ENCODE results near the gene NLK. TPM values are rescaled to one million over a fixed set of nuclear protein-coding genes. Genes with fewer than 3 reads are reported as not detected.
"Not testable (repeated sequence)": the region's sequence is repeated elsewhere in the genome, so short reads cannot be mapped to it uniquely, and the experiment has no call there.

The NLK gene
- total and polyA plus RNA-seq, 2 of the 4 experiments (the other 2 are of a cell fraction): 15.3 to 23.3 TPM

GRCh38 chr17:28233872-28234856 is 191.7 kb downstream of the NLK start:
- H4K20me1 ChIP-seq (ENCODE audit: insufficient read depth, low read length); H2BK5ac ChIP-seq (ENCODE audit: low read depth, low read length, poor library complexity, severe bottlenecking); H4K91ac ChIP-seq (ENCODE audit: insufficient read depth, low read depth, low read length); H3K56ac ChIP-seq (ENCODE audit: extremely low read depth, insufficient read depth, low read length); H4K8ac ChIP-seq (ENCODE audit: low read depth in 2 of 2, low read length in 2 of 2); H3K79me1 ChIP-seq (ENCODE audit: low read depth in 1 of 2, low read length in 2 of 2); POLR2A ChIA-PET (ENCODE audit: unreplicated experiment); H3K36me3 ChIP-seq (ENCODE audit: control insufficient read depth, insufficient read depth, low read length); H2AK9ac ChIP-seq (replicated peaks; ENCODE audit: low read depth, low read length, poor library complexity); H2BK120ac ChIP-seq (ENCODE audit: low read depth, low read length); H2BK15ac ChIP-seq (ENCODE audit: low read depth, low read length); H2AK5ac ChIP-seq (ENCODE audit: low read depth, low read length); H3K4me2 ChIP-seq (ENCODE audit: low read depth, low read length); H3K27ac ChIP-seq (ENCODE audit: insufficient read depth, low read length); DNase-seq; BruUV-seq (replicated peaks); H3K4ac ChIP-seq (ENCODE audit: low read depth, low read length); H3K23ac ChIP-seq (ENCODE audit: low read depth, low read length); H3K14ac ChIP-seq (replicated peaks; ENCODE audit: low read depth, low read length); H3K9ac ChIP-seq (ENCODE audit: low read depth, low read length); ATAC-seq (ENCODE audit: low read depth); dilution Hi-C loops (cut with HindIII; ENCODE audit: low sequenced_read_pairs, unreplicated experiment); H3K9me1 ChIP-seq (ENCODE audit: insufficient read depth, low read length); H3K18ac ChIP-seq (ENCODE audit: low read depth, low read length); H2BK20ac ChIP-seq (ENCODE audit: low read depth, low read length); H3K4me3 ChIP-seq (ENCODE audit: insufficient read depth, low read depth, low read length); H4K5ac ChIP-seq (ENCODE audit: low read depth, low read length); H3K4me1 ChIP-seq (ENCODE audit: control insufficient read depth, insufficient read depth, low read length); H3K9me3 ChIP-seq (ENCODE audit: control insufficient read depth, insufficient read depth, low read length); H2AFZ ChIP-seq (replicated peaks; ENCODE audit: low read length, poor library complexity); in situ Hi-C loops (cut with MboI; ENCODE audit: low sequenced_read_pairs): not testable (repeated sequence)
- WGBS, 2 experiments (ENCODE audit: extremely low coverage in 2 of 2, insufficient read length in 1 of 2): 76% methylated on average over 5 of the region's 22 CpGs; no CpG with 5 or more reads in 1 of the 2 experiments
- CTCF ChIA-PET: interaction anchor here (0.6 to 1.1 kb wide), 4 partner anchors 12 to 102 kb away, joined by 3 to 4 read pairs (median 4); partner anchors contain the start of gene TNFAIP1
- H3K27me3 ChIP-seq (ENCODE audit: control insufficient read depth, insufficient read depth, low read length): peaks cover 30% of the 10 kb centered on the region
- intact Hi-C loops (cut with micrococcal nuclease): loop anchor here (5.0 kb wide), 1 partner anchor 103 kb away; the partner anchor contains the start of genes IFT20 and TNFAIP1

- intact Hi-C loops (cut with micrococcal nuclease); H3K27ac ChIP-seq (ENCODE audit: insufficient read depth, low read length); H3K79me1 ChIP-seq (ENCODE audit: low read depth in 1 of 2, low read length in 2 of 2); H3K9ac ChIP-seq (ENCODE audit: low read depth, low read length); H2BK15ac ChIP-seq (ENCODE audit: low read depth, low read length); H2BK120ac ChIP-seq (ENCODE audit: low read depth, low read length); H3K9me3 ChIP-seq (ENCODE audit: control insufficient read depth, insufficient read depth, low read length); H3K56ac ChIP-seq (ENCODE audit: extremely low read depth, insufficient read depth, low read length); H2AK9ac ChIP-seq (replicated peaks; ENCODE audit: low read depth, low read length, poor library complexity); H3K4me1 ChIP-seq (ENCODE audit: control insufficient read depth, insufficient read depth, low read length); H3K23ac ChIP-seq (ENCODE audit: low read depth, low read length); H4K91ac ChIP-seq (ENCODE audit: insufficient read depth, low read depth, low read length); H3K18ac ChIP-seq (ENCODE audit: low read depth, low read length); H4K20me1 ChIP-seq (ENCODE audit: insufficient read depth, low read length); H3K9me1 ChIP-seq (ENCODE audit: insufficient read depth, low read length); H4K8ac ChIP-seq (ENCODE audit: low read depth in 2 of 2, low read length in 2 of 2); H2AK5ac ChIP-seq (ENCODE audit: low read depth, low read length); ATAC-seq (ENCODE audit: low read depth); H2AFZ ChIP-seq (replicated peaks; ENCODE audit: low read length, poor library complexity); H3K4me2 ChIP-seq (ENCODE audit: low read depth, low read length); H3K36me3 ChIP-seq (ENCODE audit: control insufficient read depth, insufficient read depth, low read length); dilution Hi-C loops (cut with HindIII; ENCODE audit: low sequenced_read_pairs, unreplicated experiment); POLR2A ChIA-PET (ENCODE audit: unreplicated experiment); BruUV-seq (replicated peaks); H4K5ac ChIP-seq (ENCODE audit: low read depth, low read length); H3K4me3 ChIP-seq (ENCODE audit: insufficient read depth, low read depth, low read length); DNase-seq; in situ Hi-C loops (cut with MboI; ENCODE audit: low sequenced_read_pairs); H3K4ac ChIP-seq (ENCODE audit: low read depth, low read length); H3K14ac ChIP-seq (replicated peaks; ENCODE audit: low read depth, low read length); H2BK20ac ChIP-seq (ENCODE audit: low read depth, low read length); H2BK5ac ChIP-seq (ENCODE audit: low read depth, low read length, poor library complexity, severe bottlenecking): not testable (repeated sequence)
- H3K27me3 ChIP-seq (ENCODE audit: control insufficient read depth, insufficient read depth, low read length): peaks cover 23% of the 10 kb centered on the region
- WGBS, 2 experiments (ENCODE audit: extremely low coverage in 2 of 2, insufficient read length in 1 of 2): 68% methylated on average over 5 of the region's 12 CpGs; no CpG with 5 or more reads in 1 of the 2 experiments
- CTCF ChIA-PET: interaction anchor here (0.6 kb wide), 1 partner anchor 512 kb away, joined by 3 read pairs; no protein-coding TSS in a partner anchor
These were observed 192.7 kb downstream of the NLK start for GRCh38 chr17:28235066-28235700.

Data from IMR-90 (cell line).